K562 (cell line): ENCODE data around the gene SLC25A17.

Experiments
- CBFB ChIP-seq: sonication (generic); formaldehyde crosslinking; IDR thresholded peaks from 2 replicates; pipeline ENCODE4 v1.4.0; 2020; ENCODE audit warnings: mild to moderate bottlenecking, missing genetic modification reagents
- CREB1 ChIP-seq, 2 experiments: sonication (generic) in 1 of 2; formaldehyde crosslinking in 1 of 2; IDR thresholded peaks; 2 replicates each; pipeline versions ENCODE4 v1.6.1 to v1.8.0; 2012 to 2022; ENCODE audit warnings: inconsistent platforms in 1 of 2, mild to moderate bottlenecking in 1 of 2, missing genetic modification reagents in 1 of 2, moderate library complexity in 1 of 2
- CREM ChIP-seq: IDR thresholded peaks from 2 replicates; pipeline ENCODE4 v1.6.1; 2014; ENCODE audit warnings: antibody characterized with exemption, low read depth
- EHMT2 ChIP-seq: fragments of 450-650 bp; IDR thresholded peaks from 2 replicates; pipeline ENCODE4 v1.6.1; 2018; ENCODE audit warnings: antibody characterized with exemption
- HDAC8 ChIP-seq: fragments of 450-650 bp; IDR thresholded peaks from 2 replicates; pipeline ENCODE4 v1.6.1; 2016; ENCODE audit warnings: mild to moderate bottlenecking, missing genetic modification characterization, moderate library complexity, missing compliant biosample characterization
- HNRNPL ChIP-seq: fragments of 200-400 bp; formaldehyde crosslinking; IDR thresholded peaks from 2 replicates; pipeline ENCODE4 v1.6.1; 2017; ENCODE audit warnings: low read depth, mild to moderate bottlenecking, low read length
- MCM2 ChIP-seq: fragments of 450-650 bp; IDR thresholded peaks from 2 replicates; pipeline ENCODE4 v1.6.1; 2017; ENCODE audit warnings: low read depth, mild to moderate bottlenecking
- SMC3 ChIP-seq: conservative IDR thresholded peaks from 2 replicates; pipeline ENCODE4 v1.6.1; 2011; ENCODE audit warnings: low read depth, low read length, improper control_type of control experiment; ENCODE audit not compliant: insufficient read depth
- SPI1 ChIP-seq: IDR thresholded peaks from 2 replicates; pipeline ENCODE4 v1.6.1; 2011; ENCODE audit warnings: low read depth, low read length, control low read depth, borderline replicate concordance
- SRF ChIP-seq, 2 experiments: fragments of 250-450, 450-650 bp in 1 of 2; sonication (Bioruptor Pico) in 1 of 2; sonication (generic) in 1 of 2; formaldehyde crosslinking; IDR thresholded peaks; 2 replicates each; pipeline versions ENCODE4 v1.5.0 to v1.5.1; 2020 to 2022; ENCODE audit warnings: mild to moderate bottlenecking in 1 of 2, missing genetic modification reagents in 1 of 2

GRCh38 chr22:40803321-40803720 lies 15.8 kb downstream of the SLC25A17 start:
- no peak for TF ChIP-seq EHMT2
- no peak for TF ChIP-seq CREM
- TF ChIP-seq HNRNPL = no peak
- TF ChIP-seq SMC3 = no peak
- no peak for TF ChIP-seq SRF (CRISPR knock-in tag; IDR thresholded peaks at IDR 0.05)
- no peak for TF ChIP-seq MCM2
- TF ChIP-seq HDAC8 = no peak
- TF ChIP-seq CBFB (CRISPR knock-in tag) = no peak
- no peak for TF ChIP-seq SPI1
- TF ChIP-seq CREB1 (IDR thresholded peaks at IDR 0.05) = no peak
- no peak for TF ChIP-seq CREB1 (CRISPR knock-in tag; IDR thresholded peaks at IDR 0.05)
